T-helper 1 cell treated with Interleukin-12 subunit alpha and Interleukin-12 subunit beta and Interleukin-4 antibody, amounts not matched to agents 30 ng/mL and 1 ng/mL, for 36 hours (primary cell): ENCODE measurements around the gene CSN3. TPM values are rescaled to one million over a fixed set of nuclear protein-coding genes. Genes with fewer than 3 reads are reported as not detected.
"Not testable (repeated sequence)": the region's sequence is repeated elsewhere in the genome, so short reads cannot be mapped to it uniquely, and the experiment has no call there.

Experiments
- intact Hi-C: fragments of 100-400 bp; cut with micrococcal nuclease; formaldehyde crosslinking; loops from one replicate; pipeline ENCODE4 v1.15.1; 2024
- total RNA-seq: library from RNA; stranded (reverse); gene quantifications from 2 replicates; pipeline ENCODE4 v1.2.3, GENCODE V29; 2022

CSN3 gene
- not detected in 2 replicates for total RNA-seq

- intact Hi-C loops, result not testable (repeated sequence)
These were observed at the start of gene CSN3 for GRCh38 chr4:70242297-70242696. CSN3 (plus strand) TSS chr4:70242597; CDS start chr4:70244820, 2,223 bp downstream.

- intact Hi-C loops, result no loop called here
These were observed 49.5 kb upstream of the CSN3 start for GRCh38 chr4:70192895-70193294.

GRCh38 chr4:70195425-70195824 lies 47.0 kb upstream of the CSN3 start, which contains the start of gene ODAM:
ODAM (plus strand) TSS chr4:70195725; CDS start chr4:70196544, 819 bp downstream.
- intact Hi-C loops, result no loop called here

GRCh38 chr4:70196857-70197256 lies 45.5 kb upstream of the CSN3 start:
- intact Hi-C loops, result no loop called here

GRCh38 chr4:70197842-70198241 lies 44.6 kb upstream of the CSN3 start:
- intact Hi-C loops, result no loop called here

- intact Hi-C loops, result no loop called here
These were observed 38.8 kb upstream of the CSN3 start for GRCh38 chr4:70203601-70204000.

- intact Hi-C loops, result not testable (repeated sequence)
These were observed 29.6 kb upstream of the CSN3 start for GRCh38 chr4:70212752-70213151.

- intact Hi-C loops, result not testable (repeated sequence)
These were observed 26.3 kb upstream of the CSN3 start for GRCh38 chr4:70216109-70216508.

- intact Hi-C loops, result not testable (repeated sequence)
These were observed 25.8 kb upstream of the CSN3 start for GRCh38 chr4:70216550-70216949.

GRCh38 chr4:70221389-70221788 lies 21.0 kb upstream of the CSN3 start:
- intact Hi-C loops, result not testable (repeated sequence)

GRCh38 chr4:70221818-70222217 lies 20.6 kb upstream of the CSN3 start:
- intact Hi-C loops, result not testable (repeated sequence)

- intact Hi-C loops, result no loop called here
These were observed 16.6 kb upstream of the CSN3 start, which contains the start of gene FDCSP for GRCh38 chr4:70225824-70226223. FDCSP (plus strand) TSS chr4:70226124; CDS start chr4:70231195, 5,071 bp downstream.

- intact Hi-C loops, result no loop called here
These were observed 6.3 kb upstream of the CSN3 start for GRCh38 chr4:70236125-70236524.

- intact Hi-C loops, result no loop called here
These were observed 3.1 kb upstream of the CSN3 start for GRCh38 chr4:70239131-70239883.

GRCh38 chr4:70239884-70240591 lies 2.4 kb upstream of the CSN3 start:
- intact Hi-C loops, result no loop called here

GRCh38 chr4:70243091-70243490 lies 694 bp downstream of the CSN3 start:
- intact Hi-C loops, result no loop called here

- intact Hi-C loops, result no loop called here
These were observed 9.0 kb downstream of the CSN3 start for GRCh38 chr4:70251250-70251944.

- intact Hi-C loops, result no loop called here
These were observed 9.5 kb downstream of the CSN3 start for GRCh38 chr4:70251945-70252277.

GRCh38 chr4:70269674-70270073 lies 27.3 kb downstream of the CSN3 start:
- intact Hi-C loops, result no loop called here

- intact Hi-C loops, result no loop called here
These were observed 34.7 kb downstream of the CSN3 start for GRCh38 chr4:70277121-70277520.

- intact Hi-C loops, result no loop called here
These were observed 38.2 kb downstream of the CSN3 start for GRCh38 chr4:70280567-70280966.

GRCh38 chr4:70288651-70289050 lies 46.3 kb downstream of the CSN3 start:
- intact Hi-C loops, result no loop called here
